Hematopoietic multipotent progenitor cell treated with erythropoietin and hydrocortisone succinate and interleukin-3 and kit ligand, for 8 days (in vitro differentiated cells): ENCODE measurements around the gene ATP2C2.

Experiments
- DNase-seq: peaks from one replicate; pipeline ENCODE4 v3.0.0-alpha.2; 2015

ATP2C2 gene

DNA sequence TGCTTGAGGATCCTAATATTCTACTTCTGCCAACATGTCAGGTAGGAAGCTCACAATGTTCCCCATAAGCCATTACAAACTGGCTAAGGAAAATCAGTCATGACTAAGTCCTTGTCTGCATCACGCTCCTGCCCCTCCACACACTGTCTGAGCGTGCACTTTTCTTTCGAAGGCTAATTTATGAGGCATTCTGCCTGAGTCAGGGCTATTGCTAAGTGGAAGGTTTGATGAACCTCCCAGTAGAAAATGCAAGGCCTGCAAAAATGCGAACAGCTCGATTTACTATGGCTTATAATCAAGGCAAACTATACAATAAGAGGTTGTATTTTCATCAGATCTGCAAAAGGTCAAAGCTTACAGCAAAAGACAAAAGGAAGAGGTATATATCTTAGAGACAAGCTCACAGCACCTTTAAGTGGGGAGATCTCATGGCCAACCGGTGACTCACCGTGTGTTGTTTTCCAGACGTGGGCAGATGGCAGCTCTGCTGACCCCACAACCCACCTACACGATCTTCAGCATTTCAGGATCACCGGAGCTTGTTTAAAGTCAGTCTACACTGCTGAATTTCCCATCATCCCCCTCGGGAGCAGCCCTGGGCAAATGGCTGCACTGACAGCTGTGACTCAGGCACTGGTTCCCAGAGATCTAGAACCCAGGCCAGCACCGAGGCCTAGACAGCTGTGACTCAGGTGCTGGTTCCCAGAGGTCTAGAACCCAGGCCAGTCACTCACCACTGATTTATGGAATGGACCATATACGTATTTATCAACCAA, 110.0 kb downstream of the ATP2C2 start:
- no peak for DNase-seq

- DNase-seq = no peak
Measured at GRCh38 chr16:84479716-84480450, 111.5 kb downstream of the ATP2C2 start.

DNA sequence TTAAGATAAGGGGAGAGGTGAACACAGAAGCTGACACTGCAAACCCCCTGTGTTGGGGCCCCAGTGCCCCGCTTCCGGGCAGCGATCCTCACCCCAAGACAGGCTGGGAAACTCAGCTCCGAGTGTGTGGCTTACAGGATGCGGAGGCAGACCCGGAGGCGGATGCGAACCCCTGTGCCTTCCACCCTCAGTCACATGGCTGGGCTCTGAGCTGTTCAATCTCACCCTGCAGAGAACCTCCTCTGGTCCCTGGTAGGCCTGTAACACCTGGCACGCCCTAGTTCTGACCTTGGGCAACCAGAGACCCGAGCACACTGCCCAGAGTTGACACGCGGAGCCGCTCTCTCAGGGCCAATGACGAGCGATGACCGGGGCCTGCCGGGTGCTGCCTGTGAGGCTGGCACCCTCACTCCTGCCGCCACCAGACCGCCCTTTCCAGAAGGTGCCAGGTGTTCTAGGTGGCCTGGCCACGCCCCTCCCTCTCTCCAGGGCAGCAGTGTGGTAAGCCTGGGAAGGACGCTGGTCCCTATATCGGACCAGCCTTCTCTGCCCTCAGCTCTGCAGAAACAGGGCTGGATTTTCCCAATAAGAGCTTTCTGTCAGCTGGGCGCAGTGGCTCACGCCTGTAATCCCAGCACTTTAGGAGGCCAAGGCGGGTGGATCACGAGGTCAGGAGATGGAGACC, 112.9 kb downstream of the ATP2C2 start:
- no peak for DNase-seq

DNA sequence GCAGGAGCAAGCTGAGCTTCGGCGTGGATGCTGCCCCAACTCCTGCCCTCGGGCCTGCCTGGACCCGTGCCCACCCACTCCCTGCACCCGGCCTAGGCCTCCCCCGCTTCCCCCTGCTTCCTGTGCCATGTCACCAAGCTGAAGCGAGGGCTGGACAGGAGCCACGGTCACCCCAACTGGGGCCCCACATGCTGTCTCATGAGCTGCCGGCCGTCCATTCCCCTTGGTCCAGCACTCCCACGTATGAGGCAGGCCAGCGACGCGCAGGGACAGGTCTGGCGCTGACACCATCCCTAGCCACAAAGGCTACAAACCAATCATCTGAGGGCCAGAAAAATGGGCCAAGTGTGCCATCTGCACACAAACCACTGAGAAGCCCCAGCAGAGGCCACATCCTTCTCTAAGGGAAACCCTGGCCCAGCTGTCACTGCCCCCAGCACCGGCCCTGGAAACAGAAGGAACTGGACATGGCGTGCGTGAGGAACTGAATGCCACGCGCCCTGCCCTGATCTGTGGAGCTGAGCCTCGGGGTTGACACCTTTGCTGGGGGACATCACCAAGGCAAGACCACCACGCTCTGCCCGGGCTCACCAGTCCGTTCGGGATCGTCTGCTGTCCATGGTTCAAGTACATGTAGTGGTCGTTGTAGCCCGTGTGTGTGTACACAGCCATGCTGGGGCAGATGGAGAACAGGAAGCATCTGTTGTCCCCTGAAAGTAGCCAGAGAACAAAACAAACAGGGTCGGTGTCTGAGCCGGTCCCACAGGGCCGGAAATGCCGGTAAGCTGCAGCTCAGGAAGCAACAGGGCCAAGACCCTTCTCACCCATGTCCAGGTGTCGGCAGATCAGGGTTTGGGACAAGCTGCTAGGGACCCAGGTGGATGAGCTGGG, 113.9 kb downstream of the ATP2C2 start:
- DNase-seq = no peak

DNA sequence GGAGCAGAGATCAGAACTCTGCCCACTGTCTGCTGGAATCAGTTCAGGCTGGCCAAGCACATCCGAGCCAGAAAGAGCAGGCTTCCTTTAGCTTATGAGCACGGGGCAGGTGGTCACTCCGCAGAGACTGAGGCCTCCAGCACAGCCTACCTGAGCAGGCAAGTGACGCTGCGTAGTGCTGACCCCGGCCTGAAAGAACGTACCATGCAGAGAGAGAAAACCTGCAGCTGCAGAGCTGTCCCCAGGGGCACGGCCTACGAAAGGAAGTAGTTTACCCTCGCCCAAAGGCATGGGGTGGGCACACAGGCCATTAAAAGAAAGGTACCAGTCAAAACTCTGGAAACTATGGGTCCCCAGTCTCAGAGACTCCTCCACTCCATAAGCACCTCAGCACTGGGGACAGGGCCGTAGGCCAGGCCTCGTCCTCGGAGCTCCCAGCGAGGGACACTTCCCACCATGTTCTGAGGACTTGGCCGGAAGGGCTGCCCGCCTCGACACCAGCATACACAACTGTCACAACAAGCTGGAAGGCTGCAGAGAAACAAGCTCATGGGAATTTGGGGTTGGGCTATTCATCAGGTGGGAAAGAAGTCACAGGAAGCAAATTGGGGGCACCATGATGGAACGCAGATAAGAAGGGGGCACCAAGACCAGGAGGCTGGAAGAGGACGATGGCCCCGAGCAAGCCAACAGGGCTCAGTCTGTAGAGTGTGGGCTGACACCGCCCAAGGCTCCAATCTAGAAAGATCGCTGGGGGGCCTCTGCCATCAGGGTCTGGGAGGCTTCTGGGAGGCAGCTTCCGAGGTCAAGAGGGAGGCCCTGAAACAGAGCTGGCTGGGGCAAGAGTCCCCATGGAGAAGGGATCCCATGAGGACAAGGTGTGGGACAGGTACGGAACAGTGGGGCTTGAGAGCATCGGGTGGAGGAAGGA, 114.9 kb downstream of the ATP2C2 start:
- no peak for DNase-seq

- no peak for DNase-seq
Measured at GRCh38 chr16:84483882-84484565, 115.7 kb downstream of the ATP2C2 start.

DNA sequence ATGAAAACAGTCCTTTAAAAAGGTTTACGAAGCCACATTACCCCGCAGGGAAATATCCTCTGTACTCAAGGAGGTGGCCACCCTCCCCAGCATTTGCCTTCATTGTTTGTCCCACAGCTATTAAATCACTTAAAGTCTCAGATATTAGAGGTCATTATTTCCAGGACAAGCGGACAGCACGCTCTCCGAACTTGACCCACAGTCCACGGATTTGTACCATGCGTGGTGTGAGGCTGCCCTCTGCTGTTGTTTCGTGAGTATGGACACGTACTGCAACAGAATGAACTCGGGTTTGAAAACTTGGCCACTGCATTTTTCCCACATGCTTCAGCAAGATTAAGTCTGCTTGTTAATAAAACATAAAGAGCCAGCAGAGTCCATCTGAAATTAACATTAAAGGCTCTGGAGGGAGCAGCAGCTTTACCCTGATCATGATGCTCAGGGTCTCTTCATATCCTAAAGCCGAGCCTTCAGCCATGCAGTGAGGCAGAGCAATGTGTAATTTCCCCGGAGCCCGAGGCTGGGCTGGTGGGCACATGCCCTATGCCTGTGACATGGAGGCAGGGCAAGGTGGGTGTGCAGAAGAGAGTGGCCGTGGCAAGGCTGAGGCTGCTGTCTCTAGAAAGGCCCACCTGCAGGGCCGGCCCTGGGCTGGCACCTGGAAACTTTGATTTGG, 116.4 kb downstream of the ATP2C2 start:
- peak; percentile 51 for DNase-seq

DNA sequence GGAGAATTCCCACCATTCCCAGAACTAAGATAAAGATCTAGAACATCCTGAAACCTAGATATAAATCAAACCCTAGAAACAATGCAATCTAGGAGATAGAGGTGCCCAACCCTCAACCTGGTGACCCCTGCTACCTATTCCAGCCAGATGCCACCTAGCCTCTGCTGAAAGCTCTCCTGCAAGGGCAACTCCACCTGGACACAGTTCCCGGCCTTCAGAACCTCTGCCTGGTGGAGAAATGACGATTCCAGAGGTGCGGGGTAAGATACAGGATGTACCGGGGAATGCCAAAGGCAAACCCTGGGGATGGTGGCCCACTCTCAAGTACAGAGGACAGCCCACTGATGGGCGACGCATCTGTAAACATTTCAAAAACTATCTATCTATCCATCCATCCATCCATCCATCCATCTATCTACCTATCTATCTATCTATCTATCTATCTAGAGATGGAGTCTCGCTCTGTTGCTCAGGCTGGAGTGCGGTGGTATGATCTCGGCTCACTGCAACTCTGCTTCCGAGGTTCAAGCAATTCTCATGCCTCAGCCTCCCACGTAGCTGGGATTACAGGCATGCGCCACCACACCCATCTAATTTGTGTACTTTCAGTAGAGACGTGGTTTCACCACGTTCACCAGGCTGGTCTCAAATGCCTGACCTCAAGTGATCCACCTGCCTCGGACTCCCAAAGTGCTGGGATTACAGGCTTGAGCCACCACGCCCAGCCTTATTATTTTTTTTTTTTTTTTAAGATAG, 117.1 kb downstream of the ATP2C2 start:
- no peak for DNase-seq

DNA sequence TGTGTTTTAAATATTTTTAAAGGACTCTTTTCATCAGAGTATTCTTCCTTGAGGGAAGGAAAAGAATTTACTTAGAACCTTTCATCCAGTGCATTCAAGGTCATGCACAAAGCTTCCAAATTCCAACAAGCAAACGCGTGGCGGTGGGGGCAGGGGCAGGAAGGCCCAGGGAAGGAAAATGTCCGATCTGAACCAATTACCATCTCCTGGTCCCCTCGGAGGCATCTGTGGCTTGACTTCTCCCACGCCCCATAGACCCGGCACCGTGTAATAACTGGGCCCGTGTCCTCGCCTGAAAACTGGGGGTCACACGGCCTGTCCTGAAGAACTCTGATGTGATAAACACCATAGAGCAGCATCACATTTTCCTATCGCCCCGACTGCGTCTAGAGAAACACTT, 117.8 kb downstream of the ATP2C2 start:
- no peak for DNase-seq

GRCh38 chr16:84486551-84487235, 118.4 kb downstream of the ATP2C2 start:
- no peak for DNase-seq

DNA sequence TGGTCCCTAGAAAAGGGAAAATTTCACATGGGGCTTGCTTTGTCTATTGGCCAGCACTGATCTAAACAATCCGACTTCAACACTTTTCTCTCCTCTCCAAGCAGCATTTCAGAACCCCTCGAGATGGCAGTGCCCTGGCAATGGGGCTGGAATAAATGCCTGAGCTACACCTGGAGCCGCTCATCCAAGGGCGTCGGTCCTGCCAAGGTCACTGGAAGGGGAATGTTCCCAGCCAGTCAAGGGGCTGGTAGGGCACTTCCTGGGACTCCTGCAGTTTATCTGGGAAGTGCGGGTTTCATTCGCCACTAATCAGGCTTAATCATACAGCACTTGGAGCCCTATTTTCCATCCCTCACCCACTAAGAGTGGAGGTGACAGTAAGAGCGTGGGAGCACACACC, 119.0 kb downstream of the ATP2C2 start:
- DNase-seq = no peak

DNA sequence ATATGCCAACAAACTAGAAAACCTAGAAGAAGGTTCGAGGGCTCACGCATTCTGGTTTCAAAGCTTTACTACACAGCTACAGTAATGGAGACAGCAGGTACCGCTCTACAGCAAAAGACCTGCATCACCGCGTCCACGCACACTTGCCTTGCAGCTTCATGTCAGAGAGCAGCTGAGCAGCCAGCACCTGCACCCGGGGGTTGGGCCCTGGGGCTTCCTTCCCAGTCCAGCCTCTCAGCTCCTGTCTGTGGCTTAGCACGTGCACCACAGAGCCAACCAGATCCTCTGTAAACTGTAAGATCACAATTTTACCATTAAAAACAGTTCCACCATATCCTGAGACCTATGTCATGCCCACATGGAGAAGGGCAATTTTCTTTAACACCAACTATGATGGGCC, 120.8 kb downstream of the ATP2C2 start:
- DNase-seq = no peak

GRCh38 chr16:84495506-84495905, 127.2 kb downstream of the ATP2C2 start:
- DNase-seq = no peak

DNA sequence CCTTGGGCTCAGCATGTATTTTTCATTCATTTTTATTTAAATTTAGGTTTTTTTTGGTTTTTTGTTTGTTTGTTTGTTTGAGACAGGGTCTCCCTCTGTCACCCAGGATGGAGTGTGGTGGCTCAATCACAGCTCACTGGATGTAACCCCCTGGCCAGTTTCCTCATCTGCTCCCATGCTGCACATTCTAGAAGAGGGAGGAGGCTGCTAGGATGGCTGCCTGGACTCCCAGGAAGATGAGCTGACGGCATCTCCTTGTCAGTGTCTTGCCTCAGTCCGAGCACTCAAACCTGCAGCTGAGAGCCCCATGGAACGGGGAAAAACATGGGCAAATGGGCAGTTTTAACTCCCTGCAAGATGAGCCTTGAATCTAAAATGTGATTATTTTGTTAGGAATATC, 128.7 kb downstream of the ATP2C2 start:
- no peak for DNase-seq

GRCh38 chr16:84497418-84498222, 129.3 kb downstream of the ATP2C2 start:
- no peak for DNase-seq

- DNase-seq = no peak
Measured at GRCh38 chr16:84498223-84498610, 129.9 kb downstream of the ATP2C2 start.

- DNase-seq = no peak
Measured at GRCh38 chr16:84498859-84499620, 130.7 kb downstream of the ATP2C2 start.
